Inflammatory macrophage treated with lipopolysaccharide for 4 hours (primary cell): ENCODE measurements around the gene TLX1.

Experiments used
- DNase-seq: peaks from one replicate; pipeline ENCODE4 v3.0.0-alpha.2; 2020

Gene TLX1

GRCh38 chr10:101134299-101135127 is 3.4 kb downstream of the TLX1 start:
- DNase-seq, result no peak

DNA sequence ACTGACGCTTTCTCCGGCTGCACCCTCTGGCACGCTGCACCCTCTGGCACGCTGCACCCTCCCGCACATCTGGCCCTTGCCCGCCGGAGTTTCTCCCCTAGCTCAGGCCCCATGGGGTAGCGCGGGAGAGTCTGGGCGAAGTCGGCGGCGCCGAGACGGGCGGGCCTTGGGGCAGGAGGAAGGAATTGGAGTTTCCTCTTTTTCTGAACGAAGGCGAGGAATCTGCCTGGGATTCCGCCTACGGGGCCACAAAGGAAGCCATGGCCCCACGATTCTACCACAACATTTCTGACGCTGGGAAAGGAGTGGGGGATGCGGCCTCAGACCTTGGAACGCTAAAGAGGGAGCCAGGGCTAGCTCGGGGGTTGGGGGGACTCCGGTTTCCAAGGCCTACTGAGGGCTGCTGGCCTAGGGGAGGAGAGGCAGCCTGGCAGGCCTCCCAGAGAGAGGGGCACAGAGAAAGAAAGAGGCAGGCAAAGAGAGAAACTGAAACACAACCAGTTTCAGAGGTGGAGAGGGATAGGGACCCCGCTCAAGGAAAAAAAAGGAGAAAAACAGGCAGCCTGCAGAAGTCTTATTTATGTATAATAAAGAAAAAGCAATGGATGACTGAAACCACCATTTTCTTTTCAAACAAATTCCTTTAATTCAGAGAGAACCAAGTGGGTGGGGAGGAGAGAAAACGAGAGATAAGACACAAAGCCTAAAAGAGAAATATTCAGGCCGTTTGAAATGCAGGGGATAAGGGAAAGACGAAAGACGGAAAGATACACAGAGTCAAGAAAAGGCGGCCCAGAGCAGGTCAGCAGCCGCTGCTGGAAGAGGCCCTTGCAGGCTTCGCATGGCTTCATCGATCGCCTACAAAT is 4.3 kb downstream of the TLX1 start:
- peak; percentile 47 for DNase-seq

DNA sequence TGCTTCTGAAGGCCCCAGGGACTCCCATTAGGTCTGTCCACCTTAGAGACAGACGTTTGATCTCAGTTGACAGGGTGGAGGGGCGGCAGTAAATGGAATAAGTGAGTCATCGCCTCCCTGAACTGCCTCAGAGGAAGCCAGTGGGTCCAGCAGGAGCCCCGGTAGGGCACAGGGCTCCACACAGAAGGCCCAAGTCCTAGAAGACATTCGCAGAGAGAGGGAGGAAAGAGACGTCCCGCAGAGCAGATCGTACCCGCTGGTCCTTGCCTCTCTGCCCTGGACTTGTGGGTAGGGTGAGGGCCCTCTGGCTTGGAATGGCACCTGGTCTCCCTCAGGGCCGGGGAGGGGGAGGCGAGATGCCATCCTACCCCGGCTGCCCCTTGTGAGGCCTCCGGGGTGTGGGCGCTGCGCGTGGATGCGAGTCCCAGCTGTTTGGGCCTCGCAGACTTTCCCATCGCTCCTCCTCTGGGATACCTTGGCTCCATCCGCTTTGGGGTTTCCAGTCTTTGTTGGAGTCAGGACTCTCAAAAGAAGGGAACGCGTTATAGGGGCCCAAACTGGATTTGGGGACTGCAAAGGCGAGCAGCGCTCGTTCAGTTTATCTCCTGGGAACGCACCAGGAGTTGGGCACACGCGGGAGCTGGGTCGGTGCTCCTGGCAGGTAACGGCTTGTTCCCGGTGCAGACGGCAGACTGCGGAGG is 5.1 kb downstream of the TLX1 start:
- DNase-seq, result no peak

- no peak for DNase-seq
Measured at GRCh38 chr10:101136708-101137121, 5.6 kb downstream of the TLX1 start.

- no peak for DNase-seq
Measured at GRCh38 chr10:101137271-101137670, 6.2 kb downstream of the TLX1 start.

- DNase-seq, result no peak
Measured at GRCh38 chr10:101138788-101139420, 7.8 kb downstream of the TLX1 start.

- no peak for DNase-seq
Measured at GRCh38 chr10:101139421-101139911, 8.4 kb downstream of the TLX1 start.

- DNase-seq, result no peak
Measured at GRCh38 chr10:101140084-101140949, 9.2 kb downstream of the TLX1 start.

GRCh38 chr10:101140950-101141615 is 10.0 kb downstream of the TLX1 start:
- DNase-seq, result no peak

- peak; percentile 82 for DNase-seq
Measured at GRCh38 chr10:101141616-101142532, 10.8 kb downstream of the TLX1 start.

DNA sequence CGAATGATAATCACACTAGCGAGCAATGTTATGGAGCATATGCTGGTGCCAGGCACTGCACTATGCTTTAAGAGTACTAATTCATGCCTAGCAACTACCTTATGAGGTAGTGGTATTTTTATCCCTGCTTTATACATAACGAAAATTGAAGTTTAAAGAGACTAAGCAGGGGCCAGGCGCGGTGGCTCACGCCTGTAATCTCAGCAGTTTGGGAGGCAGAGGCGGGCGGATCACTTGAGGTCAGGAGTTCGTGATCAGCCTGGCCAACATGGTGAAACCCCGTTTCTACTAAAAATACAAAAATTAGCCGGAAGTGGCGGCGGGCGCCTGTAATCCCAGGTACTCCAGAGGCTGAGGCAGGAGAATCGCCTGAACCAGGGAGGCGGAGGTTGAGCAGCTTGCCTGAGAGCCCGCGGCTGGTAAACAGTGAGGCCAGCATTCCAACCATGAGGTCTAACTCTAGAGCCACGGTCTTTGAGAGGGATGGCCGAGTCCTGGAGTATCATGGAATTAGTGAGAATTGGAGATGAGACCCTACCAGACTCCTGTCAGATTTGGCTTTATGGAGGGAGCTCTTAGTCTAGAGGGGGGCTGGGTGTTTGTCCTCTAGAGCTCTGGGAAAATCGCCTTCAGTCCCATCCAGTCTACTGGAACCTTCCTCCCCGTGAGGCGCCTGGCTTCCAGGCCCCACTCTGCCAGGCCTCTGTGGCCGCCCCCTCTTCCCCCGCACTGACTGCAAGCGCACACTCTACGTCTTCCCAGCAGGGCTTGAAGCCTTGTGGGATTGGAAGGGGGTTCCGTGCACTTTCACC is 11.6 kb downstream of the TLX1 start:
- no peak for DNase-seq

DNA sequence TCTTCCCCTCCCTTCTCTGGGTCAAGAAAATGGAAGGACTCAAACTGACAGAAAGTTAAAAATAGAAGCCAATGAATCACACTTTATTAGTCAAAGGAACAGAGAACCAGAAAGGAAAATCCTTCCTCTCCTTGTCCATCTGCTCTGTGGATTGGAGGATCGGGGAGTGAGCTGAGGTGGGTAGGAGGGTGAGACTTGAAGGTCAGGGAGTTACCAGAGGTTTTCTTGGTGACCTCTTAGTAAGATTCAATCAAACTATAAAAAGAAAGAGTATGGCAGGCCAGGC is 12.2 kb downstream of the TLX1 start:
- peak; percentile 6 for DNase-seq

DNA sequence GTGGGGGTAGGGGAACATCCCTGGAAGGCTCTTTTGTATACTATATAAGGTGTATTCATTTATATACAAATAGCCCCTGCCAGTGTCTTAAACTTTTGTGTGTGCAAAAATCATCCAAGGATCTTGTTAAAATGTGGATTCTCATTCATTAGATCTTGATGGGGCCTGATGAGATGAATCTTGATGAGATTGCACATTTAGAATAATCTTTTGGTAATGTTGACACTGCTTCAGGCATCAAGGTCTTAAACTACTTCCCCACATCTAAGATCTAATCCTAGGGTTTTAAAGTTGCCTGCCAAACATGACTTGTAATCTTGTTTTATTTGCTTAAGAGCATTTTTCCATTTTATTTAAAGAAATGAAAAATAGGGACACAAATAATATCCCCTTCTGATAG is 13.0 kb downstream of the TLX1 start:
- no peak for DNase-seq

DNA sequence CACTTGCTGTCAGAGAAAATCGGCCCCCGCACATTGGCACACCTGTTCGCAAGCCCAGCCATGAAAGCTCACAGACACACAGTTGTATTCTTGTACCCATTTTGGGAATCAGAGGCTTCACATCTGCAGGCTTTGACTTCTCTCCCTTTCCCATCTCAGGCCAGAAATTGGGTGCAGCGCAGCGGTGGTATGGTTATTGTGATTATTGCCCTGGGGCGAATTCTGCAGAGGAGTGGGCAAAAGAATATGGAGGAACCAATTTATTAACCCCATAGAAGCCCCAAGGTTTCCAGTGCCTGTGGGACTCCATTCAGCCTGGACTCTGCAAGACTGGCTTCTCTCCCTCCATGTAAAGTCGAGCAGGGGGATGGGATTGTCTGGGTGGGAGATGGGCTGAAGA is 14.0 kb downstream of the TLX1 start:
- DNase-seq, result no peak

GRCh38 chr10:101145750-101146391 is 14.8 kb downstream of the TLX1 start:
- DNase-seq, result no peak

GRCh38 chr10:101146392-101147251 is 15.5 kb downstream of the TLX1 start:
- DNase-seq, result no peak

- no peak for DNase-seq
Measured at GRCh38 chr10:101151395-101151794, 20.3 kb downstream of the TLX1 start.

GRCh38 chr10:101152316-101152715 is 21.2 kb downstream of the TLX1 start:
- no peak for DNase-seq
